HepG2 (cell line): Measurements from ENCODE around the gene ZNF273. TPM values are rescaled to one million over a fixed set of nuclear protein-coding genes. Genes with fewer than 3 reads are reported as not detected.
A peak's percentile ranks its signal among the peaks of the same experiment; 100 is the strongest.

Experiments
- ATAC-seq: fragments of 200-7000 bp; cut with Tn5 transposase; 3 replicates; pipeline ENCODE4 v1.9.1; 2020; ENCODE audit warnings: mild to moderate bottlenecking, moderate library complexity
- BruUV-seq: library from RNA; stranded (reverse); fragments of 400-500 nt; replicated peaks from 2 replicates; lab custom pipeline; 2021; lab: Mats Ljungman, UMichigan
- CTCF ChIA-PET: fragments of 300-600 bp; formaldehyde crosslinking; extraction: SDS; loops from one replicate; lab custom pipeline; 2021; ENCODE audit warnings: low total read pairs, inconsistent platforms, low intra/inter-chr PET ratio; lab: Yijun Ruan, JAX
- POLR2A ChIA-PET: fragments of 350-600 bp; sonication (Branson Sonifier 250); formaldehyde crosslinking; loops from one replicate; lab custom pipeline; 2020; ENCODE audit warnings: antibody characterized with exemption, inconsistent platforms; lab: Yijun Ruan, JAX
- DNase-seq: peaks from one replicate; pipeline ENCODE4 v3.0.0-alpha.2; 2015; ENCODE audit warnings: low spot score
- FAIRE-seq: peaks from 3 replicates; lab custom pipeline; 2011; peaks lifted over from hg19 to GRCh38; lab: Jason Lieb, UNC
- H2AFZ ChIP-seq: one replicate; pipeline ENCODE4 v1.6.1; 2011; ENCODE audit warnings: low read length, inconsistent platforms
- H3K27ac ChIP-seq: fragments of 300-600 bp; 3 replicates; pipeline ENCODE4 v1.8.0; 2011; ENCODE audit warnings: mixed run types, mild to moderate bottlenecking, mixed read lengths, low read length, inconsistent platforms; ENCODE audit not compliant: insufficient read depth; ENCODE audit errors: extremely low read length
- H3K27me3 ChIP-seq, 2 experiments: fragments of 200-600 bp in 1 of 2; 2 replicates in 1 of 2; 3 replicates in 1 of 2; pipeline versions ENCODE4 v1.6.0 to v1.8.0; 2011; ENCODE audit warnings: low read length in 2 of 2, mild to moderate bottlenecking in 2 of 2, moderate library complexity in 2 of 2, inconsistent platforms in 1 of 2; ENCODE audit not compliant: insufficient read depth in 2 of 2, control insufficient read depth in 1 of 2
- H3K36me3 ChIP-seq, 2 experiments: fragments of 200-600 bp in 1 of 2; replicated peaks in 1 of 2; 2 replicates in 1 of 2; 3 replicates in 1 of 2; pipeline versions ENCODE4 v1.5.1 to v1.8.0; 2011; ENCODE audit warnings: low read length in 2 of 2, inconsistent platforms in 1 of 2; ENCODE audit not compliant: insufficient read depth in 2 of 2, control insufficient read depth in 1 of 2
- H3K4me1 ChIP-seq: 2 replicates; pipeline ENCODE4 v1.5.1; 2012; ENCODE audit warnings: low read length, inconsistent platforms; ENCODE audit not compliant: insufficient read depth
- H3K4me2 ChIP-seq: 2 replicates; pipeline ENCODE4 v1.6.0; 2011; ENCODE audit warnings: low read depth, low read length, inconsistent platforms
- H3K4me3 ChIP-seq, 3 experiments: fragments of 200-600 bp in 1 of 3; sonication (generic), shearing (Covaris generic) in 1 of 3; replicated peaks in 1 of 3; 2 replicates each; pipeline ENCODE4 v1.5.1; 2011 to 2016; ENCODE audit warnings: low read length in 3 of 3, inconsistent platforms in 2 of 3, low read depth in 2 of 3, mild to moderate bottlenecking in 2 of 3, control low read depth in 1 of 3, mixed read lengths in 1 of 3; ENCODE audit not compliant: insufficient read depth in 1 of 3
- H3K79me2 ChIP-seq: one replicate; pipeline ENCODE4 v1.6.1; 2011; ENCODE audit warnings: low read length, inconsistent platforms; ENCODE audit not compliant: insufficient read depth
- H3K9ac ChIP-seq: 2 replicates; pipeline ENCODE4 v1.6.0; 2011; ENCODE audit warnings: mild to moderate bottlenecking, low read depth, low read length, inconsistent platforms; ENCODE audit not compliant: insufficient read depth
- H3K9me3 ChIP-seq: 2 replicates; pipeline ENCODE4 v1.5.1; 2012; ENCODE audit warnings: mild to moderate bottlenecking, low read length
- H4K20me1 ChIP-seq: 2 replicates; pipeline ENCODE4 v1.6.0; 2011; ENCODE audit warnings: inconsistent platforms, mild to moderate bottlenecking, low read length, moderate library complexity; ENCODE audit not compliant: insufficient read depth
- ARID4A ChIP-seq: sonication (generic); formaldehyde crosslinking; IDR thresholded peaks from 2 replicates; pipeline ENCODE4 v1.5.0; 2020; ENCODE audit warnings: mild to moderate bottlenecking, missing genetic modification reagents, borderline replicate concordance
- BORCS8-MEF2B ChIP-seq: sonication (generic); formaldehyde crosslinking; IDR thresholded peaks from 2 replicates; pipeline ENCODE4 v1.8.0; 2022; ENCODE audit warnings: mild to moderate bottlenecking, missing genetic modification reagents
- FOXO4 ChIP-seq: sonication (generic); formaldehyde crosslinking; conservative IDR thresholded peaks from 2 replicates; pipeline ENCODE4 v1.8.1; 2023; ENCODE audit warnings: missing genetic modification reagents
- IRF2 ChIP-seq: IDR thresholded peaks from 2 replicates; pipeline ENCODE4 v1.6.1; 2018; ENCODE audit warnings: missing genetic modification reagents, missing compliant biosample characterization
- KDM3A ChIP-seq: IDR thresholded peaks from 2 replicates; pipeline ENCODE4 v1.6.1; 2018; ENCODE audit warnings: low read depth, missing compliant biosample characterization
- KDM5B ChIP-seq: sonication (generic); formaldehyde crosslinking; IDR thresholded peaks from 2 replicates; pipeline ENCODE4 v1.4.0; 2020; ENCODE audit warnings: missing genetic modification reagents, mild to moderate bottlenecking, borderline replicate concordance
- MAFG ChIP-seq: sonication (generic); formaldehyde crosslinking; IDR thresholded peaks from 2 replicates; pipeline ENCODE4 v1.5.1; 2020; ENCODE audit warnings: mild to moderate bottlenecking, missing genetic modification reagents
- MIER2 ChIP-seq: IDR thresholded peaks from 2 replicates; pipeline ENCODE4 v1.6.1; 2016; ENCODE audit warnings: missing biosample characterization, missing genetic modification reagents
- POGZ ChIP-seq: sonication (generic); formaldehyde crosslinking; IDR thresholded peaks from 2 replicates; pipeline ENCODE4 v1.4.0; 2020; ENCODE audit warnings: mild to moderate bottlenecking, missing genetic modification reagents
- RAD51 ChIP-seq: fragments of 450-650 bp; IDR thresholded peaks from 2 replicates; pipeline ENCODE4 v1.6.1; 2016; ENCODE audit warnings: borderline replicate concordance
- TARDBP ChIP-seq: sonication (generic); formaldehyde crosslinking; IDR thresholded peaks from 2 replicates; pipeline ENCODE4 v1.8.0; 2022; ENCODE audit warnings: mild to moderate bottlenecking, missing genetic modification reagents
- ZNF235 ChIP-seq: sonication (generic); formaldehyde crosslinking; IDR thresholded peaks from 2 replicates; pipeline ENCODE4 v1.8.1; 2023; ENCODE audit warnings: mild to moderate bottlenecking, missing genetic modification reagents, borderline replicate concordance
- ZNF33A ChIP-seq: sonication (generic); formaldehyde crosslinking; IDR thresholded peaks from 2 replicates; pipeline ENCODE4 v1.5.1; 2020; ENCODE audit warnings: missing genetic modification reagents, mild to moderate bottlenecking, moderate library complexity, borderline replicate concordance
- ZNF556 ChIP-seq: sonication (generic); formaldehyde crosslinking; IDR thresholded peaks from 2 replicates; pipeline ENCODE4 v1.4.0; 2020; ENCODE audit warnings: mild to moderate bottlenecking, missing genetic modification reagents, borderline replicate concordance
- ZNF577 ChIP-seq: sonication (generic); formaldehyde crosslinking; IDR thresholded peaks from 2 replicates; pipeline ENCODE4 v1.4.0; 2020; ENCODE audit warnings: mild to moderate bottlenecking, low read depth, missing genetic modification reagents, borderline replicate concordance
- ZNF703 ChIP-seq: sonication (generic); formaldehyde crosslinking; IDR thresholded peaks from 2 replicates; pipeline ENCODE4 v1.5.1; 2020; ENCODE audit warnings: missing genetic modification reagents, mild to moderate bottlenecking, moderate library complexity, borderline replicate concordance
- ZNF776 ChIP-seq: sonication (generic); formaldehyde crosslinking; IDR thresholded peaks from 2 replicates; pipeline ENCODE4 v1.4.0; 2020; ENCODE audit warnings: mild to moderate bottlenecking, missing genetic modification reagents
- WGBS: methylation state at CpG from one replicate; pipeline ENCODE4 v1.1.6; 2017; ENCODE audit warnings: low lambda C conversion rate; 5-methylcytosine and 5-hydroxymethylcytosine counted together
- in situ Hi-C: cut with HindIII; loops from 2 replicates; pipeline ENCODE4 v1.10.0; 2017; ENCODE audit warnings: low pct_unique_long_range_greater_than_20kb; ENCODE audit not compliant: extremely low pct_ligation_motif_present
- intact Hi-C: fragments of 100-400 bp; cut with micrococcal nuclease; formaldehyde crosslinking; loops from one replicate; pipeline ENCODE4 v1.10.0; 2022; ENCODE audit not compliant: unreplicated experiment
- polyA plus RNA-seq, 8 experiments: library from polyadenylated mRNA; depleted of rRNA in 3 of 8; stranded (reverse) in 7 of 8; unstranded in 1 of 8; fragments of >200 nt; fragmentation: Illumina TruSeq in 4 of 8; extraction: Trizol in 4 of 8; gene quantifications; 2 replicates each; pipeline versions ENCODE4 v1.2.1 to v1.2.3, GENCODE V29; 2011 to 2016; ENCODE audit warnings: low read depth in 4 of 8, missing spikeins in 1 of 8, mixed read lengths in 1 of 8; ENCODE audit not compliant: insufficient read depth in 1 of 8
- total RNA-seq, 5 experiments: library from RNA; depleted of rRNA; stranded (reverse); fragments of >200 nt; fragmentation: Illumina TruSeq; extraction: Trizol; gene quantifications; 2 replicates each; pipeline ENCODE4 v1.2.3, GENCODE V29; 2016; ENCODE audit warnings: low read depth in 1 of 5

ZNF273 gene
- total and polyA plus RNA-seq, 2 of the 13 experiments (the other 11 are each of a cell fraction or from before 2014, with no cell fraction given), result 1.7 to 5.8 TPM

GRCh38 chr7:64947252-64948000 lies 44.4 kb downstream of the ZNF273 start:
- Histone ChIP-seq H3K9me3 (no peaks in the 10 kb centered on the region), H3K4me1 (peaks cover 36% of the 10 kb centered on the region), H3K9ac (peak overlapping the region; percentile 71), H2AFZ (no peak overlapping the region), H3K36me3 (no peaks in the 10 kb centered on the region), H4K20me1 (no peaks in the 10 kb centered on the region), H3K79me2 (no peaks in the 10 kb centered on the region), H3K4me3 (peak overlapping the region; percentile 64 to 83 (median 67)), H3K27me3 (peaks cover 0 to 2% of the 10 kb centered on the region in 2 experiments; a peak in 1 of 5 replicates), H3K27ac (no peak overlapping the region), H3K4me2 (peak overlapping the region; percentile 93)
- no peak for FAIRE-seq
- DNase-seq, result no peak
- 4% methylated on average over 21 of the region's 59 CpGs for WGBS
- ATAC-seq, result peak; percentile 72
- BruUV-seq, result no TSS peak
- intact Hi-C loops (no loop called here), in situ Hi-C loops (no loop called here)
- CTCF ChIA-PET, result no interaction called here
- POLR2A ChIA-PET, result interaction anchor here (0.9 to 1.6 kb wide), 3 partner anchors 23 to 59 kb away, joined by 3 to 4 read pairs (median 3); partner anchors contain the start of gene ERV3-1
- TF ChIP-seq KDM5B (CRISPR knock-in tag) (peak; percentile 19; the same call in 1 of the 2 replicates), RAD51 (no peak), FOXO4 (CRISPR knock-in tag) (no peak), POGZ (CRISPR knock-in tag) (0 out of 2 replicates have a peak, but pooled peaks have one; percentile 18), BORCS8-MEF2B (CRISPR knock-in tag) (peak; percentile 71), KDM3A (CRISPR knock-in tag) (0 out of 2 replicates have a peak, but pooled peaks have one; percentile 16), TARDBP (CRISPR knock-in tag) (no peak), IRF2 (CRISPR knock-in tag) (no peak), ZNF235 (CRISPR knock-in tag) (peak; percentile 21; the same call in 1 of the 2 replicates), ARID4A (CRISPR knock-in tag) (peak; percentile 66; the same call in 1 of the 2 replicates), MAFG (no peak), ZNF556 (CRISPR knock-in tag) (no peak), ZNF776 (0 out of 2 replicates have a peak, but pooled peaks have one; percentile 25), ZNF703 (CRISPR knock-in tag) (0 out of 2 replicates have a peak, but pooled peaks have one; percentile 36), ZNF577 (CRISPR knock-in tag) (no peak), ZNF33A (CRISPR knock-in tag) (no peak), MIER2 (no peak)
